Ishikawa (cell line): Measurements from ENCODE around the gene PERCC1.

Source experiments
- EP300 ChIP-seq: IDR thresholded peaks from 2 replicates; pipeline ENCODE4 v1.6.1; 2012; ENCODE audit warnings: borderline replicate concordance
- TAF1 ChIP-seq: IDR thresholded peaks from 2 replicates; pipeline ENCODE4 v1.6.1; 2012; ENCODE audit warnings: low read depth, mild to moderate bottlenecking

GRCh38 chr16:1459967-1460366, 29.1 kb downstream of the PERCC1 start:
- TF ChIP-seq TAF1 (no peak), EP300 (no peak)
